22Rv1 (cell line): ENCODE measurements around the gene FAM151A.

Experiments used
- ZFX ChIP-seq: fragments of 450-650 bp; IDR thresholded peaks from 2 replicates; pipeline ENCODE4 v1.6.1; 2017; ENCODE audit warnings: antibody characterized with exemption, borderline replicate concordance
- TF ChIP-seq, protein P1 (sequence below): fragments of 450-650 bp; IDR thresholded peaks from 2 replicates; pipeline ENCODE4 v1.5.1; 2017; ENCODE audit warnings: mild to moderate bottlenecking

GRCh38 chr1:54575161-54575560 is 48.2 kb downstream of the FAM151A start:
- TF ChIP-seq, protein P1, sequence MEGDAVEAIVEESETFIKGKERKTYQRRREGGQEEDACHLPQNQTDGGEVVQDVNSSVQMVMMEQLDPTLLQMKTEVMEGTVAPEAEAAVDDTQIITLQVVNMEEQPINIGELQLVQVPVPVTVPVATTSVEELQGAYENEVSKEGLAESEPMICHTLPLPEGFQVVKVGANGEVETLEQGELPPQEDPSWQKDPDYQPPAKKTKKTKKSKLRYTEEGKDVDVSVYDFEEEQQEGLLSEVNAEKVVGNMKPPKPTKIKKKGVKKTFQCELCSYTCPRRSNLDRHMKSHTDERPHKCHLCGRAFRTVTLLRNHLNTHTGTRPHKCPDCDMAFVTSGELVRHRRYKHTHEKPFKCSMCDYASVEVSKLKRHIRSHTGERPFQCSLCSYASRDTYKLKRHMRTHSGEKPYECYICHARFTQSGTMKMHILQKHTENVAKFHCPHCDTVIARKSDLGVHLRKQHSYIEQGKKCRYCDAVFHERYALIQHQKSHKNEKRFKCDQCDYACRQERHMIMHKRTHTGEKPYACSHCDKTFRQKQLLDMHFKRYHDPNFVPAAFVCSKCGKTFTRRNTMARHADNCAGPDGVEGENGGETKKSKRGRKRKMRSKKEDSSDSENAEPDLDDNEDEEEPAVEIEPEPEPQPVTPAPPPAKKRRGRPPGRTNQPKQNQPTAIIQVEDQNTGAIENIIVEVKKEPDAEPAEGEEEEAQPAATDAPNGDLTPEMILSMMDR = no peak
- no peak for TF ChIP-seq ZFX
